ENCODE results near the gene PBOV1.
"Not testable (repeated sequence)": the region's sequence is repeated elsewhere in the genome, so short reads cannot be mapped to it uniquely, and the experiment has no call there.

PBOV1 gene

DNA sequence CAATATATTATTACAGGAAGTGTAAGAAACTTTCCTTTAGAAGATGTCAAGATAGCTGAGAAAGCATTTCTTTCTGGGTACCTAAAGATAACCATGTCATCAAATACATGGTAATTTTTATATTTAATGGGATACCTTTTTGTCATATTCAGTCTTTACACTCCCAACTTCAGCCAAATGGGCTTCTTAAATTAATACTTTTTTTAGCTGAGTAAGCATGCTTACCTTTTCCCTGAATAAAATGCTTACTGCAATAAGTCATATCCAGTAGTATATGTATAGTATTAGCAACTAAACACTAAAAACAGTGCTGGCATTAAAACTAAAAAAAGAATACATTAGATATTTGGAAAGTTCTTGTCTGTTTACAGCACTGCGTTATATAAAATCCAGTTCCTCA, 17.4 kb upstream of the PBOV1 start:
- no peak for DNase-seq

DNA sequence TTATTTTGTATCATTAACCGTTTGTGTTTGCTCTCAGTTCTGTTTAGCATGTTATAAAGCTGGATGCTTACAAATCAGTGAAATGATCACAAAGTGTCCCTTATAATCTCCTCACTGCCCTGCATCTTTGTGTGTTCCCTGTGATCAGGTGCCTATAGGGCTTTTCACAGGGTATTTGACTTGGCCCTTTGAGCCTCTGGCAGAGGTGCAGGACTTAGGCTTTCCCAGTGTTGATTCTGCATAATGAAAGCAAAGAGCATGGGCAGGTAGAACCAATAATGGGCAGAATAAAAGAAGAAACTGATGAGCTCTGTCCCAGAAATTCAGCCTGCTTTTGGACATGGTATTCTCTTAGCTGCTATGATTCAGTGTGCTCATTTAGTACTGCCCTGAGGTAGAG, 16.9 kb upstream of the PBOV1 start:
- no peak for DNase-seq

DNA sequence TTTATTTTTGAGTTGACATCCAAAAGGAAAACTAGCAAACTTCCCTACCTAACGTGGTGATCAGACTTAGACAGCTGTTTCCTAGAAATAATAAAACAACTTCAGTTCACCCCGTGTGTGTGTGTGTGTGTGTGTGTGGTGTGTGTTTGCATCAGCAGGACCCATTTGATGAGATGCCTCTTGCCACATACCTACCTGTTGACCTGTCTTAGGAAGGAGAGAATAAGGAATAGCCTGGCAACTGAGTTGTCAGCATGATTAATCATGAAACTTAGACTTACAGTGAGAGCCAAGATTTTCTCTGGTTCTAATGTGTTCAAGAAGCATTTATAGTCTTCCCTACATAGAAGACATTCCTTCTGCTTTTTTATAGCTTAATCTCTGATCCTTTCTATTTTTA, 16.1 kb upstream of the PBOV1 start:
- no peak for DNase-seq

DNA sequence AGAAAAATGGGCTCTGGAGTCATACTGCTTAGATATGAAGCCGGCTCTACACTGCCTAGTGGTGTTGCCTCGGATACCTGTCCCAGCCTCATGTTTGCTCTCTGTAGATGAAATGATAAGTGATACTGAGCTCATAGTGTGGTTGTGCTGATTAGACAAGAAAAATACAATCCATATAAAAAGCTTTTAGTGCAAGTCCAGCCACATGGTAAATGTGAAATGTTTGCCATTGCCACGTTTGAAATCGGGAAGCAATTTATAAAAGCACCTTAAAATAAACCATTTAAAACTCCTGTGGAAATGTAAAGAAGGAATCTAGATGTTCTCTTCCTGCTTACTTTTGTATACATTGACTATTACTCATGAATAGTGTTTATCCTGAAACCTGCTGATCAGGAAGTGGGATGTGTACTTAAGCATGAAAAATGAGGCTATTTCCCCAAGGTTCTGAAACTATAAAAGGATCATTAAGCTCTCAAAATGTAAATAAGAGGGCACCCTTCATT, 13.1 kb upstream of the PBOV1 start:
- no peak for DNase-seq

DNA sequence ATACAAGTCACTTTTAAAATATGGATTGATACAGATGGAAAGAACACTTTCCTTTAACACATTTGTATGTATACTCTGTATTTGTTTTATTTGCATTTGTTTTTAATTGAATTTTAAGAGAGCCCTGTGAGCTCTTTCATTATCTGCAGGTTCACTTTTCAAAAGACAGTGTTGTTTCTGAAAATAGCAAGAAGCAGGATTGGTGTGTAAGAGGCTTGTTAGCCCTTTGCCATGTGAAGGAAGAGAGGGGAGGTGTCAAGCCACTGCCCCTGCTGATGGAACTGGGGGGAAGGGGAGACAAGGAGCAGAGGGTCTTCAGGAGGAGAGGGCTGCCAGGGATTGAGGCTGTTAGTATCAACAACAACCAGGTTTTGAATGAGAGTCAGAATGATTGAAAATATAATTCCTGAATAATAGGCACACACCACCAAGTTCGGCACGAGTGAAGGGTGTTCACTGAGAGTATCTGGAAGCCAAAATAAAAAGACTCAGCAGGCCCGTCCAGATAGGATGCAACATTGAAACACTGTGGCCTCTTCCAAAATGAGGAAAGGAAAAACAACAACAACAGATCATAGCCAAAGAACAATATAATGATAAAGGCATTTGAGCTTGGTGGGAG, 12.6 kb upstream of the PBOV1 start:
- no peak for DNase-seq

DNA sequence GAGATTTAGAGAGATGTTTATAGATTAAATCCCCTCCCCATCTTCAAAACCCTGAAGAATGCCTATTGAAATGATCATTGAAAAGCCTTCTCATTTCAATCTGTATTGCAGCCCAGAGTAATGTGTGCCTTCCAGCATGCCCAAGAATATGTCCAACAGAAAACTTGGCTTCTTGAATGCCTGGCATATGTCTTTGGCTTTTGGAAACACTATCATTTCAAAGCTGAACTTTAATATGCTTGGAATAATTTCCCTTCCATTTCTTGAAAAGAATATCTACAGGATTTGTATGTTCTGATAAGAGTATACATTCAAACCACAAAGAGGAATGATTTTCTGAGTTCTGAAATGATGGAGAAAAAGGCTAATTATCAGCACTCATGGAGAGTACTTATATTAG, 11.9 kb upstream of the PBOV1 start:
- no peak for DNase-seq

DNA sequence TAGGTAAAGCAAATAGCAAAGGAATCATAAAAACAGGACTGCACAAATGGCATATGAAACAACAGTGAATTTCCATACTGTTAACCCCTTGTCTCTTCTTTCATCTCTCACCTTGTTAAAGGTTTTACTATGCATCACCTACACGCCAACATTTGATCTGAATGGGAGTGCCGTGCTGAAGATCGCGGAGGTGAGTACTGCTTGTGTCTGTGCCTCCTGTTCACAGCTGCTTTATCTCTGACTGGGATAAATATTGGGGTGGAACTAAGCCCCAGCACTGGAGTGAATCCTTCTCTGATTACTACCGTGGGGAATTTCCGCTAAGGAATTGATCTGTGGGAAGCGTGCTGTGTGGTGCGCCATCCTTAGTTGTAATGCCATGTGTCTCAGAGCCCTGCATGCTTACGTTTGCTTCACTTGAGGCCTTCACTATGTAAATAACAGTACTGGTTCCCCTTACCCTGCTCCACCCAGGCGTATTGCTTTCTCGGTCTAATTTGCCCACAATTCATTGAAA, 11.4 kb upstream of the PBOV1 start:
- DNase-seq, result no peak

DNA sequence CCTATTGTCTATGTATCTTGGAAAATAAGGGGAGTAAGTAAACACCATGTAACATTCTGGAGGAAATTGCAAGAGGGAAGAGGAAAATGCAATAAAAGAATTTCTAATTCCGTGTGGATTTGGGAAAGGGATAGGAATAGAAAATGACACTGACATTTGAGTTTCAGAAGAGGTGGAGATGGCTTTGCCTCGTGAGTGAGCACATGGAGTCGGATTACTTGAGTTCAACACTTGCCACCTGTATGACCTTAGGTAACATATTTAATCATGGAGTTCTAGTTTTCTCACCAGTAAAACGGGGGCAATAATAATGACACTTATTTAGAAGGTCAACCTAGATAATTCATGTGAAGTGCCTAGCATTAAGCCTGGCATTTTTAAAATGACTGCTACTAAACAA, 10.8 kb upstream of the PBOV1 start:
- no peak for DNase-seq

DNA sequence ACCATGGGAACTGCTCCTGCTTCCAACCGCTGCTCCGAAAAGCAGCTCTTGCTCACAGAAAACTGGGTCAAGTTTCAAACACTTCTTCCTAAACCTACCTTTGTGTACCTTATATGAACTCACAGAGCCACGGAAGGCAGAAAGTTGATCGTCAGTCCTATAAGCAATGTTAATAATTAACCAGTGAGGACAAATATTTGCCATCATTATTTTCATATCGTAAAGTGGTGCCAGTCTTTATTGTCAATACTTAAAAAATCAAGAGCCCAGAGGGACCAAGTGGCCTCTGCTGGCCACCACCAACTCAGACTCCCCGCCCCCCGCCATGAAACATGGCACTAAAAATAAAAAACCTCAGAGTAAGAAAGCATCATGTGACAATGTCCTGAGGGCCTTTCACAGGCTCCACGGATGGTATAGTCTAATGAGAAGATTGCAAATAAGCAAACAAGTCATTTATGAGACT, 9.1 kb upstream of the PBOV1 start:
- DNase-seq, result no peak

DNA sequence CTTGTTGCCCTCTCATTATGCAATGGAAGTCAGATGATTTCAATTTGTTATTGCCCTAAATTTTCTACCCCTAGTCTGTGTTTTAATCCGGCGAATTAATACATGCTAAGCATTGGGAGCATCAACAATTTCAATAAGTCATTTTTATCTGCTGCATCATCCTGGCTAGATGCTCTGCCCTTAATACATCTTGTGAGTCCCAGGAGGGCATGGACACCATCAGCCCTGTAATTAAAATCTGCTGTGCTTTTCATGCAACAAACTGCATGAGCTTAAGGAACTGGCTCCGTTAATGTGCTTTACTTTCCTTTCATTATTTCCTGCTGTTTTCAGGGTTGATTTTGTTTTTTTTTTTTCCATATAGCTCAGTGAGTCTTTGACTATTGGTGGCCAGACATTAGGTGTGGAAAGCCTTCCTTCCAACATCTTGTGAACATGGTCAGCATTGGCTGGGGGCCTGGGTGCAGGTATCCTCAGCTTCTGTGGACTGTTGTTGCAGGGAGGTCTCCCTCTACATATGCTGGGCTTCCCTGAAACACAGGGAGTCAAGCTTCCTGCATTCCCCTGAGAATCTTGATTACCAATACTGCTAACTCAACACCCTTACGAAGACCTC, 8.5 kb upstream of the PBOV1 start:
- no peak for DNase-seq

DNA sequence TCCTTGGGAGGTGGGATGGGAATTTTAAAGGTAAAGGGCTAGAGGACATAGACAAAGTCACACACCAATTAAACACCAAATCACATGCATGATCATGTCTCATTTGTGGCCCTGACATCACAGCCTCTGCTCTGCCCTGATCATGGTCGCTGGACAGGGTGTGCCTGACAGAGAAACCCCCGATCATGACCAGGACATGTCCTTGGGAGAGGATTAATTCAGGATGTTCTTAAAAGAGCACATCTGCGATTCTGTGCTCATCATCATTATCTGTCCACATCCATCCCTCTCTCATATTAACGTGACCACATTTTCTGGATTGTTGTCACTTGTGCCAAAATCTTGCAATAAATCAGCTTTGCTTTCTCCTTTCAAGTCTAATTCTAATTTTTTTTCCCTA, 7.7 kb upstream of the PBOV1 start:
- no peak for DNase-seq

DNA sequence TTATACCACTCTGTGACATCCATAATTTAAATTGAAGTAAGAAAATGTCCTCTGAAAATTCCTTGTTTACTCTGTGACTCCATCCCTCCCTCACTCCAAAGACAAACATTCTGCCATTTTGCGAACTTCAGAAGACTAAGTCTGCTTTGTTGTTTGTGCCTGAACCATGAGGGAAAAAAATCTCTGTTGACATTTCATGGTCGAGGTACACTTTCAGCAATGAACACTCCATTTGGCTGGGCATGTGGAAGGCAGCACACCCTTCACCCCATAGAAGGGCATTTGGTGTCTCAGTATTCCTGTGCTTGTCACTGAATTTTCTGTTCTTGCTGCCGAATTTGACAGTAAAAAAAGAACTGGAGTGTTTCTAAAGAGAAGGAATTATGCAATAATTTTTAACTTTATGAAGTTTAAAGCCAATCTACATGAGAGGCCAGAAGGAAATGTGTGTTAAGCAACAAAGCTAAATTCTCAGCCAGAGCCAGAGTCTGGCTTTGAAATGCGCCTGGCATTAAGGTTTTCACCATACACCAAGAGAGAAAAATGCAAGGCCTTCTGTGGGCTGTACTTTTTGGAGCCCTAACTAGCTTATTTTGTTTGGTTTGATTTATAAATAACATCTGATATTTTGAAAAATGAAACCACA, 4.7 kb upstream of the PBOV1 start:
- DNase-seq, result no peak

DNA sequence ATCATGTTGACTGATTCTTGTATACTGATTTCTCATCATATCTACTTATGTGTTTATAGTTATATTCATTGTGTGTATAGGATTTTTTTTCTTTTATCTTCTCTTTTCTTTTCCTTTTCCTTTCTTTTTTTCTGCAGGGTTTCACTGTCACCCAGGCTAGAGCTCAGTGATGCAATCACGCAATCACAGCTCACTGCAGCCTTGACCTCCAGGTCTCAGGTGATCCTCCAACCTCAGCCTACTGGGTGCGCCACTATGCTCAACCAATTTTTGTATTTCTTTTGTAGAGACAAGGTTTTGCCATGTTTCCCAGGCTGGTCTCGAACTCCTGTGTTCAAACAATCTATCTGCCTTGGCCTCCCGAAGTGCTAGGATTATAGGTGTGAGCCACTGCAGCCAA, 1.6 kb upstream of the PBOV1 start:
- DNase-seq, result no peak

DNA sequence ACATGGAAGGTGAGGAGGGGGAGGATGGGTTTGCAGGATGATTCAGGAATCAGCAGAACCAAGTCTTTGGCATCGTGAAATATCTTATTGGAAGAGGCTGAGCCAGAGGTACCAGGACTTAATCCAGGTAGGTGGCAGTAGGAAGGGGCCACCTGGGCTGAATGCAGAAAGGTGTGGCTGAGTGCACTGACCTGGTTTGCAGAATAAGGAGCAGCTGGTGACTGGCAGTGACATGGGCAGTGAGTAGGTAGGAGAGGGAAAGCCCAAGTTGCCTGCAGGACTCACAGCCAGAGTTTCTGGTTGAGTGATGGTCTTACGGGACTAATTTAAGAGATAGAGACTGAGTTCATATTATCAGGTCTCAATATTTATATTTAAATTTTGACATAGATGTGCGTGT, 1.1 kb upstream of the PBOV1 start:
- DNase-seq, result no peak

DNA sequence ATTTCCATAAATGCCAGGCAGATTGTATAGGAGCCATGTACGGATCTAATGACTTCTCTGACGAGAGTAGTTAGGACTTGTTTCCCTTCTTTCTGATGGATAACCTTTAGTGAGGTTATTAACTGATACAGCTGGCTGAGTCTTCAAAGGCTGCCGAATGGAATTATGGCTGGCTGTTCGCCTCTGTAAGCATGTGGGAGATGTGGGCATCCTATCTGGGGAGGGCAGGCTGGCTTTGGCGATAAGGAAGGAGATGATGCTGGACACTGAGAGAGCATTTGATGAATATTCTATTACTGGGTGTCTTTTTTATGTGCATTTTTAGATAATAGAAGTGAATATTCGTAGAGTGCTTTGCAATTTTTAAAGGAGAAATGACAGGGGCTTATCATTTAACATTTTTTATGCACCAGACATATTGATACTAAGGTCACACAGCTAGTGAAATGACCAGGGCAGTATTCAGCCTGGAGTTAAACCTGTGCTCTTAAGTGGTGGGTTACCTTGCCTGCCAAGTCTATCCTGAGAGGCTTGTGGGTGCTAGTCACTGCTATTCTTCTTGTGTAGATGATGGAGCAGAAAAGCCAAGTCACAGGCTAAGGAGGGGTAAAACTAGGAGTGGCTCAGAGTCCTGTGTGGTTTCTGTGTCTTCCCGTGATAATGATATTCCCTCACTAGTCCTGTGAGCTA, 3.1 kb downstream of the PBOV1 start:
- no peak for DNase-seq

DNA sequence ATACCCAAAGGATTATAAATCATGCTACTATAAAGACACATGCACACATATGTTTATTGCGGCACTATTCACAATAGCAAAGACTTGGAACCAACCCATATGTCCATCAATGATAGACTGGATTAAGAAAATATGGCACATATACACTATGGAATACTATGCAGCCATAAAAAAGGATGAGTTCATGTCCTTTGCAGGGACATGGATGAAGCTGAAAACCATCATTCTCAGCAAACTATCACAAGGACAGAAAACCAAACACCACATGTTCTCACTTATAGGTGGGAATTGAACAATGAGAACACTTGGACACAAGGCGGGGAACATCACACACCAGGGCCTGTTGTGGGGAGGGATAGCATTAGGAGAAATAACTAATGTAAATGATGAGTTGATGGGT, 5.8 kb downstream of the PBOV1 start:
- DNase-seq, result not testable (repeated sequence)

DNA sequence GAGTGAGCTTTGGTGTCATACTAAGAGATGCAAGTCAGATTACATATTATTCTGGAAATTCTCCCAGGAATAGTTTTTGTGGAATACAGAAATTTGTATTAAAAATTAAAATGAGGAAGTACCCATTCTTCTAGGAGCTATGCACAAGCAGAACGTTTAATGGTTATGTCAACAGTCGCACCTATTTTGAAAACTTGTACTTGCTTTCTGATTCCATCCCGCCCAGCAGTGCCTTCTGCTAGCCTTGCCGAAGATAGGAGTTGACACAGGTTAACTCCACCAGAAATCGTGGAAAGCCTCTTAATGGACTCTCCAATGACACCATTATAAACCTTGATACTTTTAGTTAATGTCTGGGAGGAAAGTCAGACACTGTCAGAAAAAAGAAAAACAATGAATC, 6.7 kb downstream of the PBOV1 start:
- no peak for DNase-seq

DNA sequence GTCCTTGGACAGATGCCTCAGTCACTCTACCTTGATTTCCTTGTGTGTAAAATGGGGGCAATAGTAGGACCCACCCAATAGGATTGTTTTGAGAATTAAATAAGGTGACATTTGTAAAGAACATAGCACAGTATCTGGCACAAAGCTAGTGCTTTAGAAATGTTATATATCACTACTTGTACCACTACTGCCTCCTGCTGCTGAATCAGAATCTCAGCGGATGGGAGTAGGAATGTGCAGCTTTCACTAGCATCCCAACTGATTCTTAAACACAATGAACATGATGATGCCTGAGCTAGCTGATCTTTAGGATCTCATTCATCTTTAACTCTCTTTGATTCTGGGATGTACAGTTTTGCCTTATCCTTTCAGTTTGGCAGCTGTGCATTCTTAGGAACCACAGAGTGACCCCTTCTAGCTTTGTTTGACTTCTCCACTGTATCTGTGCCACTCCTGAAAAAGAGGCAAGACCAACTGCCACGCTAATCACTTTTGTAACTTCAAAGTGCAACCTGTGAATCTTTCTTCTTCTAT, 7.2 kb downstream of the PBOV1 start:
- no peak for DNase-seq

DNA sequence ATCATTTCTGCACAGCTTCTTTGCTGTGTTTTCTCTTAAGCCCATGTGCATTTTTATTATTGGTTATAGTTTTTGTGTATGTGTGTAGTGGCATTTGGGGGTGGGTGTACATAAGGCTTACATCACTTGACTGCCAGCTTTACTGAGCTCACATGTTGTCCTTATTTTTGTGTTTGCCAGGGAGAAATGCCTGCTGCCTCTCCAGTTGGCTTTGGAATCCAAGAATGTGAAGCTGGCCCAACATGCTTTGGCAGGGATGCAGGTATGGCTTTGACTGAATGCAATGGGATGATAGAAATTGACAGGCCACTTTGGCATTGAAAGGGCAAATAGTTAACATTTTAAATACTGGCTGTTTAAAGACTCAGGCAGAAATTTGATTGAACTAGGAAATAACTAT, 11.4 kb downstream of the PBOV1 start:
- no peak for DNase-seq

DNA sequence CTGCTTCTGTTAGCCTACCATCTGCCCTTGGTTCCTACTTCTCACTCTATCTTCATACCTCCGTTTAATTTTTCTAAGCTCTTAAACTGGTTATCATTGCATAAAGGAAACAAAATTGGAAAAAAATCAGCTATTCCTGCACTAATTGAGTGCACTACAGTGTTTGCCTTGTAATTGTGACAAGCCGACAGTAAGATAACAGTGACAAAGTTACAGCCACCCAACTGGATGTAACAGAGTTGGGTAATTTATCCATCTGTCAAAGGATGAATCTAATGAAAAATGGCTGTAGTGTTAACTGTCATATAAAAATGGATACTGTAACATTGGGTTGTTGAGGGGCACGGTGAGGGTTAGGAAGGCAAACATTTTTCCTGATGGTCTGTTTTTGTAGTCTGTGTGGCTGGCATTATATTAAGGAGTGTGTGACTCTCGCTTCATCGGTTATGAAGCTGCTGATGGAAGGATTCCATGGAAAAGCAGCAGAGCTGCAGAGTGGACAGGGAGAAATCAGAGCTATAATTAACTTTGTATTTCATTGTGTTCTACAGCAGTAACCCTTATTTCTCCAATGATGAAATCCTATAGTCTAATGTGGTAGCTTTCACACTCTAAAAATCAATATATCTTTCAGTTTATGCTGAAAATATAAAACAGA, 12.7 kb downstream of the PBOV1 start:
- DNase-seq, result no peak

DNA sequence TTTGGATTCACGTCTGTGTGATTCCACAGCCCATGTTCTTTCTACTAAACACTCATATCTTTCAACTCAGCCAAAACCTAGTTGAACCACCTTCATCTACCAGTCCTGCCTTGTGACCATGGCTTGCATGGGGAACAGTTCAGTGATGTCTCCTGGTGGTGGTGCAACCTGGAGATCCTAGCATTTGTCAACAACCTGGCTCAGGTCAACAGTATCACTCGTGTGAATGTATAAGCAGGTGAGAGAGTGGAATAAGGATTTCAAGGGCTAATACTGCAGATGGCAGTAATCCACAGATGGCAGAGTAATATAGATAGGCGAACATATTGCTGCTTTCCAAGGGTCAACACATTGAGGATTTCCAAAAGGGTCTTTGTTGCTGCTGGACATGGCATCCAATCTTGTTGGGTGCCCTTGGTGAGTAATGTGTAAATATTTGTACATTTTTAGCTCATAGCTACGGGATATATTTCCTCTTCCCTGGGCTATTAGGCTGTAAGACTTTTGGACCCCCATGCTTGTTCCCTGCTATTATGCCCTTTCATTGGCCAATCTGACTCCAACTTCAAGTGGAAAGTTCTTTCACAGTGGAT, 13.4 kb downstream of the PBOV1 start:
- no peak for DNase-seq

DNA sequence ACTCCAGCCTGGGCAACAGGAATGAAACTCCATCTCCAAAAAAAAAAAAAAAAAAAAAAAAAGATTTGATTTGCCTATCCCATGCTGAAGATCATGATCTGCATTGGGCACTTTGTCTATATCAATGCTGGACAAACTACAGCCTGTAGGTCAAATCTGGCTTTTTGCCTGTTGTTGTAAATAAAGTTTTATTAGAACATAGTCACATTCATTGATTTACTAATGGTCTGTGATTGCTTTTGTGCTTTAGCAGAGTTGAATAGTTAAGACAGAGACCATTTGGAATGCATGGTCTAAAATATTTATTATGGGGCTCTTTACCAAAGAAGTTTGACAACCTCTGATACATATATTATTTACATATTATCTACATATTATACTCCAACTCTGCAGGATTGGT, 14.0 kb downstream of the PBOV1 start:
- no peak for DNase-seq

All from NCI-H2227 treated with DMSO at 0.1 percent for 48 hours (cell line).